GM12878 (cell line): ENCODE data around the gene ZNF710. TPM values are rescaled to one million over a fixed set of nuclear protein-coding genes. Genes with fewer than 3 reads are reported as not detected.

Source experiments
- ATAC-seq: fragments of 200-7000 bp; cut with Tn5 transposase; 3 replicates; pipeline ENCODE4 v1.9.1; 2020; ENCODE audit warnings: mild to moderate bottlenecking, moderate library complexity
- BruUV-seq: library from RNA; stranded (reverse); fragments of 400-500 nt; replicated peaks from 2 replicates; lab custom pipeline; 2021; lab: Mats Ljungman, UMichigan
- CTCF ChIA-PET: fragments of 300-600 bp; sonication (Branson Sonifier 250); formaldehyde crosslinking; extraction: SDS; loops from one replicate; lab custom pipeline; 2021; ENCODE audit warnings: inconsistent platforms; lab: Yijun Ruan, JAX
- POLR2A ChIA-PET: fragments of 350-600 bp; formaldehyde crosslinking; extraction: SDS; loops from one replicate; lab custom pipeline; 2021; ENCODE audit warnings: inconsistent platforms; lab: Charles Lee
- RAD21 ChIA-PET: fragments of 300-600 bp; sonication (Branson Sonifier 250); formaldehyde crosslinking; loops from one replicate; lab custom pipeline; 2023; ENCODE audit warnings: antibody characterized with exemption; ENCODE audit not compliant: unreplicated experiment; lab: Charles Lee
- SMC1A ChIA-PET: fragments of 300-600 bp; sonication (Branson Sonifier 250); formaldehyde crosslinking; loops from one replicate; lab custom pipeline; 2023; ENCODE audit not compliant: unreplicated experiment, uncharacterized antibody; lab: Charles Lee
- DNase-seq: peaks from one replicate; pipeline ENCODE4 v3.0.0-alpha.2; 2011; ENCODE audit warnings: low read depth, low spot score
- FAIRE-seq: peaks from 3 replicates; lab custom pipeline; 2011; peaks lifted over from hg19 to GRCh38; lab: Jason Lieb, UNC
- H2AFZ ChIP-seq: 2 replicates; pipeline ENCODE4 v1.6.0; 2011; ENCODE audit warnings: low read depth, low read length, control low read depth; ENCODE audit not compliant: control insufficient read depth
- H3K27ac ChIP-seq: 2 replicates; pipeline ENCODE4 v1.5.1; 2011; ENCODE audit warnings: control low read depth; ENCODE audit not compliant: control insufficient read depth, insufficient read depth
- H3K27me3 ChIP-seq, 2 experiments: replicated peaks in 1 of 2; 2 replicates each; pipeline versions ENCODE4 v1.6.0 to v1.6.1; 2011; ENCODE audit warnings: low read length in 1 of 2; ENCODE audit not compliant: control insufficient read depth in 2 of 2, insufficient read depth in 2 of 2
- H3K36me3 ChIP-seq, 2 experiments: 2 replicates each; pipeline ENCODE4 v1.5.1; 2011; ENCODE audit warnings: low read length in 1 of 2; ENCODE audit not compliant: control insufficient read depth in 2 of 2, insufficient read depth in 2 of 2
- H3K4me1 ChIP-seq: 2 replicates; pipeline ENCODE4 v1.6.1; 2011; ENCODE audit warnings: mild to moderate bottlenecking, low read length, moderate library complexity, mixed read lengths; ENCODE audit not compliant: control insufficient read depth, insufficient read depth
- H3K4me2 ChIP-seq: 2 replicates; pipeline ENCODE4 v1.6.0; 2011; ENCODE audit warnings: control low read depth; ENCODE audit not compliant: control insufficient read depth, insufficient read depth
- H3K4me3 ChIP-seq: fragments of 200-600 bp; sonication (generic); 2 replicates; pipeline ENCODE4 v1.5.1; 2016
- H3K79me2 ChIP-seq: 2 replicates; pipeline ENCODE4 v1.6.0; 2011; ENCODE audit warnings: low read length; ENCODE audit not compliant: control insufficient read depth, insufficient read depth
- H3K9ac ChIP-seq: 2 replicates; pipeline ENCODE4 v1.8.0; 2011; ENCODE audit warnings: low read length, control low read depth, mixed read lengths; ENCODE audit not compliant: control insufficient read depth, insufficient read depth
- H3K9me3 ChIP-seq: replicated peaks from 3 replicates; pipeline ENCODE4 v1.5.1; 2011; ENCODE audit warnings: mild to moderate bottlenecking, low read length; ENCODE audit not compliant: control insufficient read depth, insufficient read depth
- H4K20me1 ChIP-seq: 2 replicates; pipeline ENCODE4 v1.6.0; 2011; ENCODE audit not compliant: control insufficient read depth, insufficient read depth
- TCF12 ChIP-seq: IDR thresholded peaks from 2 replicates; pipeline ENCODE4 v1.6.1; 2011; ENCODE audit warnings: low read depth, mild to moderate bottlenecking, low read length
- ZBTB33 ChIP-seq: fragments of 450-650 bp; IDR thresholded peaks from 2 replicates; pipeline ENCODE4 v1.6.1; 2017; ENCODE audit warnings: mild to moderate bottlenecking
- WGBS: methylation state at CpG from one replicate; pipeline ENCODE4 v1.1.6; 2016; ENCODE audit warnings: low lambda C conversion rate; ENCODE audit not compliant: insufficient replicate concordance, insufficient coverage; ENCODE audit errors: missing lambda C conversion rate; 5-methylcytosine and 5-hydroxymethylcytosine counted together
- in situ Hi-C: fragments of 300-500 bp; cut with MboI; formaldehyde crosslinking; loops from 9 replicates; pipeline ENCODE4 v1.14.3; 2018; ENCODE audit warnings: mixed read lengths
- intact Hi-C: fragments of 100-400 bp; cut with micrococcal nuclease; formaldehyde crosslinking; loops from one replicate; pipeline ENCODE4 v1.14.2; 2022; ENCODE audit not compliant: unreplicated experiment
- polyA plus RNA-seq, 11 experiments: library from polyadenylated mRNA; depleted of rRNA in 4 of 11; unstranded in 6 of 11; stranded (reverse) in 5 of 11; fragments of >200 nt; fragmentation: Nextera tagmentation in 4 of 11; fragmentation: Illumina TruSeq in 1 of 11; extraction: Ambion mirVana in 4 of 11; extraction: Trizol in 1 of 11; gene quantifications; 1 replicate in 1 of 11; 2 replicates in 10 of 11; pipeline versions ENCODE4 v1.2.1 to v1.2.3, GENCODE V29; 2011 to 2016; ENCODE audit warnings: inconsistent platforms in 2 of 11, missing spikeins in 2 of 11, low read depth in 1 of 11
- total RNA-seq, 4 experiments: library from RNA; depleted of rRNA in 3 of 4; stranded (reverse); fragments of >200 nt in 3 of 4; fragmentation: Illumina TruSeq in 1 of 4; extraction: Trizol in 1 of 4; gene quantifications; 2 replicates each; pipeline versions ENCODE4 v1.2.1 to v1.2.3, GENCODE V29; 2013 to 2021

Gene ZNF710
- total and polyA plus RNA-seq, 10 of the 15 experiments (the other 5 are each of a cell fraction or from before 2014, with no cell fraction given): 1.4 to 43.5 (median 9.8) TPM

- Histone ChIP-seq H3K4me2 (peak overlapping the region; percentile 56; the same call in 1 of the 2 replicates), H3K79me2 (peaks cover 66% of the 10 kb centered on the region), H4K20me1 (no peaks in the 10 kb centered on the region), H3K27me3 (no peaks in the 10 kb centered on the region), H3K36me3 (no peaks in the 10 kb centered on the region; a peak in 2 of 4 replicates), H3K9ac (no peak overlapping the region), H3K4me3 (no peak overlapping the region), H3K27ac (peak overlapping the region; percentile 40; the same call in 1 of the 2 replicates), H3K9me3 (no peaks in the 10 kb centered on the region), H2AFZ (no peak overlapping the region), H3K4me1 (peaks cover 22% of the 10 kb centered on the region)
- ChIA-PET SMC1A (interaction anchor here (0.7 to 20.0 kb wide), 5 partner anchors 11 to 58 kb away, joined by 3 to 224 read pairs (median 4); no protein-coding TSS in a partner anchor), RAD21 (interaction anchor here (1.2 kb wide), 1 partner anchor 53 kb away, joined by 4 read pairs; no protein-coding TSS in a partner anchor), CTCF (interaction anchor here (0.7 to 2.4 kb wide), 7 partner anchors 9 to 257 kb away, joined by 3 to 14 read pairs (median 3); no protein-coding TSS in a partner anchor), POLR2A (interaction anchor here (0.5 to 2.2 kb wide), 8 partner anchors 11 to 1097 kb away, joined by 3 to 7 read pairs (median 4); no protein-coding TSS in a partner anchor)
- intact Hi-C loops: no loop called here
- no peak for FAIRE-seq
- TF ChIP-seq ZBTB33 (peak; percentile 97), TCF12 (no peak)
- DNase-seq: no peak
- no TSS peak for BruUV-seq
- peak; percentile 25; the same call in 2 of the 3 replicates for ATAC-seq
- WGBS: 88% methylated on average over 17 of the region's 17 CpGs
- in situ Hi-C loops: no loop called here
Observed at GRCh38 chr15:90018216-90018831, 17.2 kb downstream of the ZNF710 start.
